Dedifferentiated amniotic fluid mesenchymal stem cell (primary cell): ENCODE measurements around the gene NEDD8.
A peak's percentile ranks its signal among the peaks of the same experiment; 100 is the strongest.
"Not testable (repeated sequence)": the region's sequence is repeated elsewhere in the genome, so short reads cannot be mapped to it uniquely, and the experiment has no call there.

ENCODE experiments used
- DNase-seq: peaks from one replicate; pipeline ENCODE4 v3.0.0-alpha.2; 2016; ENCODE audit errors: extremely low spot score

The NEDD8 gene

GRCh38 chr14:24247422-24247821 lies 15.3 kb upstream of the NEDD8 start:
- DNase-seq, result no peak

- DNase-seq, result peak; percentile 39
Measured at GRCh38 chr14:24246765-24247212, 14.6 kb upstream of the NEDD8 start.

DNA sequence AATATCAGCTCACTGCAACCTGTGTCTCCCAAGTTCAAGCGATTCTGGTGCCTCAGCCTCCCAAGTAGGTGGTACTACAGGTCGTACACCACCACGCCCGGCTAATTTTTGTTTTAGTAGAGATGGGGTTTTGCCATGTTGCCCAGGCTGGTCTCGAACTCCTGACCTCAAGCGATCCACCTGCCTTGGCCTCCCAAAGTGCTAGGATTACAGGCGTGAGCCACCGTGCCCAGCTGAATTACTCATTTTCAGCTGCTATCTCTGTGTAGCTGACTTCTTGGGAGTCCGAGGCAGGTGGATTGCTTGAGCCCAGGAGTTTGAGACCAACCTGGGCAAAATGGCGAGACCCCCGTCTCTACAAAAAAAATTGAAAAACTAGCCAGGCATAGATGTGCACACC lies 13.2 kb upstream of the NEDD8 start:
- not testable (repeated sequence) for DNase-seq

GRCh38 chr14:24243336-24243836 lies 11.2 kb upstream of the NEDD8 start:
- no peak for DNase-seq

- peak; percentile 90 for DNase-seq
Measured at GRCh38 chr14:24241829-24242443, 9.8 kb upstream of the NEDD8 start.

DNA sequence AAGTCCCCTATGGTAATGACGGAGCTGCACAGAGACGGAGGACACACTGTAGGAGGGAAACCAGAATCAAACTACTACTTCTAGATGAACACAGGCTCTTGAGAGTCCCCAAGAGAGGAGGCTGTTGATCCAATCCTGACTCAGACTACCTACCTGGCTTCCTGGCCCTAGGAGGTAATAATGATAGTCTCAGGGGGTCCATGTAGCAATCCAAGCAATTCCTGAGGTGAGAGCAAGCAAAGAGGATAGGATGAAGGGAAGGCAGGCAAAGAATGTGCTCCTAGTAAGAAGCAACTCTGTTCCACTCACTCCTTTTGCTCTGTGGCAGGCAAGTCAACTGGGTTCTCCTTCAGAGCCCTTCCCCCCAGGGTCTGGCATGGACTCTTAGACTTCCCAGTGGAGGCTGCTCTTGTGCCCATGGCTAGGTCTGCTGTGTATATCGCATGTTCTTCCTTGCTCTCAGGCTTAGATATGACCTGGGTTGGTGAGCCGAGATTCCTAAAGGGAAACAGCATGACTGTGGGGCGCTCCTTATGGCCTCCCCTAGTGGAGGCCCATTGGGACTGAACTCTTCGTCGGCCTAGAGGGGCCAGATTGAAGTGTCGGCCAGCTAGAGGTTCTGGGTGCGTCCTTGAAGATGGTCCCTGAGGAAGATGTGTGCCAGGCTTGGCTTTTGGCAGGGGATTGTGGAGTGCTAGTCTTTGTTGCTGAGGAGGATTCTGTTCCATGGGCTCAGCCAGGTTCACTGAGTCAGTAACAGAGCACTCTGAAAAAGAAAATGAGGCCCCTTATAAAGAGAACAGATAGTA lies 8.1 kb upstream of the NEDD8 start:
- DNase-seq, result no peak

DNA sequence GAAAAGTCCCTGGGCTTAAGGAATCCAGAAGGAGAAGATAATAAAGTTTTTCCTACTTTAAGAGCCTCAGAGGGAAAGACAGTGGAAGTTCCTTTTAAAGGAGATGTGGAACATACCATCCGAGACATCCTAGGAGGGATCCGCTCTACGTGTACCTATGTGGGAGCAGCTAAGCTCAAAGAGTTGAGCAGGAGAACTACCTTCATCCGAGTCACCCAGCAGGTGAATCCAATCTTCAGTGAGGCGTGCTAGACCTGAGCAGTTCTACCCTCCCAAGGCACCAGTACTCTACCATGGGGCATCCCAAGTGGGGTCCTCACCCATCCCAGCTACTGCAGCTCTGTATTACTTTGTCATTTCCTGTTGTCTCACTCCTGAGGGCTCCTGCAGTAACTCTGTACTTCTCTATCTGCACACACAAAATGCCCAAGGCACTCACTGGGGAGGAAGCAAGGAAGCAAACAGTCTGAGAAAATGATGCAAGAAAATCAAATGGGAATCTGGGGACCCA lies 6.4 kb upstream of the NEDD8 start:
- no peak for DNase-seq

GRCh38 chr14:24238123-24238522 lies 6.0 kb upstream of the NEDD8 start:
- DNase-seq, result no peak

DNA sequence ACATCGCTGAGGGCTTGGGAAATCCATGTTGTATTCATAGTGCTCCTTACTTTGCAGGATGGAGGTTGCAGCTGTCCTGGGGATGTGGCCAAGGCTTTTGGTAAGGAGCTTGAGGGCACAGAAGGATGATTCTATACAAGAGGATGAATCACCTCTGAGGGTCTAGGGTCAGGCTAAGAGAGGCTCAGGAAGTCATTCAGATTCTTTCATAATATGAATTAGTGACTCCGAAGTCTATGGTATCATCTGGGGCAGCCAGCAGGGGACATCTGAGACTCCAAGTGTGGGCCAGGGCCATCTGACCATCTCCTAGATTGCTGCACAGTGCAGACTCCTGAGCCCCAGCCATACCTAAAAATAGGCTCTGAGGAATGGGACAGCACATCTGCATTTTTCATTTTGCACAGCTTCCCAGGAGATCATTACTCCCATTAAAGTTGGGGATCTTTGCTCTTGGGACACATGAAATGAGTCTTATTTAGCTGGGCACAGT lies 5.3 kb upstream of the NEDD8 start:
- no peak for DNase-seq

- no peak for DNase-seq
Measured at GRCh38 chr14:24236689-24237462, 4.7 kb upstream of the NEDD8 start.

DNA sequence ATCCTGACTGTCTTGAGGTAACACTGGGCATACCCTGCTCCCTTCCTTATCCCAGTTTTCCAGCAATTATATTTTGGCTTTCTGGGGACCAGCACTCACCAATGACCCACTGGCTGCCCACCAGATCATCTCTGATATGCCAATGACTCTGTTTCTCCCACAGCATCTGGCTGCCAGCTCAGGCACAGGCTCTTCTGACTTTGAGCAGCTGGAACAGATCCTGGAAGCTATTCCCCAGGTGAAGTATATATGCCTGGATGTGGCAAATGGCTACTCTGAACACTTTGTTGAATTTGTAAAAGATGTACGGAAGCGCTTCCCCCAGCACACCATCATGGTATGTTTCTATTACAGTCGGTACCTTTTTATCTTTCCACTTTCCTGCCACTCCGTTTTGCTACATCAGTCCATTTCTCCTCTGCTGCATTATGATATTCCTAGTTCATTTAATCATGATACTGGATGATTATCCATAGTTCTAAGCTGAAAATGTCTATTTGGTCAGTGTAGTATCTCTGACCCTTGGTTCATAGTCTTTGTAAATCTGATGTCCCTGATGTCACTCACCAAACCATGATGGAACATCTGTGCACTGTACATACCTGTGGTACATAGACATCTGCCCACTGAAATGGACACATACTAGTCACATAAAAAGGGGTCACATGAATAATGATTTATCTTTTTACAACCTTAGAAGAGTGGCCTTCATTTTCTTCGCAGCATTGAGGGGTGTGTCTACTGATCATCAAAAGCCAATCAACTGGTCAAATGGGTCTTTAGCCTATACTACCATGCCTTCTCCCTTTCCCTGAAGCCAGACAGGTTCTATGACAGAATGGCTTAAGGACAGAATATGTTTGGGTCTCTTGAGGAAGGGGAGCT lies 3.9 kb upstream of the NEDD8 start:
- DNase-seq, result no peak

GRCh38 chr14:24234095-24235005 lies 2.2 kb upstream of the NEDD8 start:
- no peak for DNase-seq

DNA sequence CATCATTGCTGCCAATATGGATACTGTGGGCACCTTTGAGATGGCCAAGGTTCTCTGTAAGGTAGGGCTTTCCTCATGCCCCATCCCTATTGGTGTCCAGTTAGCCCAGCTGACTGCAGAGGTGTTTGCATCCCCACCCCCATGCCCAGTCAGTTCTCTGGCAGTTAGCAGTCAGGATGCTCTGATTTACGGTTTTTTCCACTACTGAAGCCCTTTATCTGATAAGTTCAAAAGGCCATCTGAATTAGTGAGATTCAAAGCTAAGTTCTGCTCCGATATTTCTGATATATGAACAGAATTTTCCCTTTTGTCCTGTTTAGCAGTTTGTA lies 1.3 kb upstream of the NEDD8 start:
- no peak for DNase-seq

DNA sequence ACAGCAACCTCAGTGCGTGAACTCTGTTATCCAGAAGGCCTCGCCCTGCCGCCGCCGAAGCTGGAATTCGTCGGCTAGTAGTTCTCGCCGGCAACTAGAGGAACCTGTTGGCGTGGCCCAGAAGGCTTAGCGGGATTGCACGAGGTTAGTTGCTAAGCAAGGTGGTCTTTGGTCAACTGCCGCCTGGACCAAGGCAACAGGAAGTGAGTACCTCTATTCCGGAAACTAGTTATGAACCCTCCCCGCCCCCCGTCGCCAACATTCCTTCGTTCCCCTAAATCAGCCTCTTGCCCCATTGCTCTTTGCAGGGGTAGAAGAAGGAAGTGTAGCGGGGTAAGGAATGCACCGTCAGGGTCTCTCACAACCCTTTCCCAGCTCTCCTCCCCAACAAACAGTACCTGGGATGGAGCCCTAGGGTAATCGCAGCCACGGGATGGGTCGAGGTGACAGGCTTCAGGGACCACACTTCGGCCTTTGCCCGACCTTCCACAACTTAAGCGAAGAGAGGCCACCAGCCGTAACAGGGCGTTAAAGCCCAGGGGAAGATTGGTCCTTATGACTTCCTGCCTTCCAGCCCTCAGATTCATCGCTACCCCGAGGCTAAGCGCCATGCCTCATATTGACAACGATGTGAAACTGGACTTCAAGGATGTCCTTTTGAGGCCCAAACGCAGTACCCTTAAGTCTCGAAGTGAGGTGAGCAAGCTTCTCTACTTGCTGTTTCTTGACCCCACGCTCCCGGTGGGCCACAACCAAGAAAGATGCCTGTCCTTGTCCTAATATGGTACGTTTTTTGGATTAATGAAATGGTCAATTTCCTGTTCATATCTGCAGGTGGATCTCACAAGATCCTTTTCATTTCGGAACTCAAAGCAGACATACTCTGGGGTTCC lies 724 bp upstream of the NEDD8 start, which contains the start of gene GMPR2:
GMPR2 (plus strand) TSS at position 285 of the 893 bp plus-strand sequence; CDS start at position 610, 325 bp downstream.
- DNase-seq, result no peak

DNA sequence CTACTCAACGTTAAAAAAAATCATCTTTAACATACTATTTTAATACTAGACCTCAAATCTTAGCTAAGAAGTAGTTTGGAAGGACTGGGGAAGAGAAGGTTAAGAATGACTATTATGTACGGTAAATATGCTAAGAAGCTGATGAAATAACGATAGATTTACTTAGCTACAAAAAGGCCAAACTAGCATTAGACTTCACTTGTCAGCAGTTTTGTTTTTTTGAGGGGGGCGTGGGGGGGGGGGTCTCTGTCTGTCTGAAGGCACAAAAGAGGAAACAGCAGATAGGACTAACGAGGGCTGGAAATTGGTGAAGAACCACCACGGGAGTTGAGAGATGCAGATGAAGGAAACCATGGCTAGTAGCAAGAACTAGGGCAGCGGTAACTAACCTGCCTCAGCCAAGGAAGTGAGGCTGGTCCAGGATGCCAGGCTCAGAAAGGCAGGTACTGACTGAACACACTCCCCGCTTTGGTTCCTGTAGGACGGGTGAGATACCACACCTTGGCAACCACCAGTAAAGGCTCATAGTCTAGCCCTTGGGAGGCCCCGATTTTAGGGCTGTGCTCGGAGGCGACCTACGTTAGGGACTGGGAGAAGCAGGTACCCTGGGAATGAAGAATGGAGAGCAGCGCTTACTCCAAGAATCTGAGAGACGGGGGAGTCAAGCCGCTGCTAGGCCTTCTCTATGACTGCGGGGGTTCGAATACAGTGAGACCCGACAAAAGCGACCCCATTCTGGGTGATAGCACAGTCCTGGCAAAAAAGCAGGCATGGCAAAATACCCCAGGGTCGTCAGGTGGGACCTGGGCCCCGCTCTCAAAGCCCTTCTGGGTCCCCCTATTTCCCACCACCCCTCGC lies 675 bp downstream of the NEDD8 start:
- no peak for DNase-seq

- DNase-seq, result no peak
Measured at GRCh38 chr14:24228902-24229301, 3.3 kb downstream of the NEDD8 start.

GRCh38 chr14:24226473-24226872 lies 5.7 kb downstream of the NEDD8 start:
- no peak for DNase-seq

- DNase-seq, result no peak
Measured at GRCh38 chr14:24224618-24225071, 7.5 kb downstream of the NEDD8 start.
